ENCODE results near the gene TRIM25. TPM values are rescaled to one million over a fixed set of nuclear protein-coding genes. Genes with fewer than 3 reads are reported as not detected.

The TRIM25 gene
- total RNA-seq, 1 donor from 2014 or later = 70.0 TPM

DNA sequence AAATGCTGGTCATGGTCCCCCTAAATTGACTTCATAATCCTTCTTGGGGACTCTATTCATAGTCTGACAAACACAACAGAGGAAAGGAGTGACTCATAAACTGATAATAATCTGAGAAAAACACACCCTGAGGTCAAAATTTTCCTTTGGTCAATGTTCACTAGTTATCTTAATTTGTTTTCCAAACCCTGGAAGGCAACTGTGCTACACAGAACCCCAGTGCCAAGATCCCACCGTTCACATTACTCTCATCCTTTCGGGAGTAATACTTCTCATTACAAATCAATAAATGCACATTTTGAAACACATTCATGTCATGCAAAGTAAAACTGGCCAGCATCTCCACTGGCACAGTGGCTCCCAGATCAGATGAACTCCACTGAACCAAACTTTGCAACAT, 23.8 kb upstream of the TRIM25 start:
- H3K27ac ChIP-seq = peak overlapping the region; percentile 52
- no peaks in the 10 kb centered on the region for H3K9me3 ChIP-seq
- peaks cover 0 to 23% of the 10 kb centered on the region in 2 donors for H3K36me3 ChIP-seq
- peaks cover 22% of the 10 kb centered on the region for H3K4me1 ChIP-seq
- intact Hi-C loops (cut with DNase I) = no loop called here
- no peaks in the 10 kb centered on the region for H3K27me3 ChIP-seq
- no peak overlapping the region for H3K4me3 ChIP-seq
- TF ChIP-seq POLR2AphosphoS5 (IDR thresholded peaks at IDR 0.05; ENCODE audit: insufficient read depth in 1 of 2, low read depth in 1 of 2) = no peak
- TF ChIP-seq POLR2A (IDR thresholded peaks at IDR 0.05) = no peak
- TF ChIP-seq, protein P1, sequence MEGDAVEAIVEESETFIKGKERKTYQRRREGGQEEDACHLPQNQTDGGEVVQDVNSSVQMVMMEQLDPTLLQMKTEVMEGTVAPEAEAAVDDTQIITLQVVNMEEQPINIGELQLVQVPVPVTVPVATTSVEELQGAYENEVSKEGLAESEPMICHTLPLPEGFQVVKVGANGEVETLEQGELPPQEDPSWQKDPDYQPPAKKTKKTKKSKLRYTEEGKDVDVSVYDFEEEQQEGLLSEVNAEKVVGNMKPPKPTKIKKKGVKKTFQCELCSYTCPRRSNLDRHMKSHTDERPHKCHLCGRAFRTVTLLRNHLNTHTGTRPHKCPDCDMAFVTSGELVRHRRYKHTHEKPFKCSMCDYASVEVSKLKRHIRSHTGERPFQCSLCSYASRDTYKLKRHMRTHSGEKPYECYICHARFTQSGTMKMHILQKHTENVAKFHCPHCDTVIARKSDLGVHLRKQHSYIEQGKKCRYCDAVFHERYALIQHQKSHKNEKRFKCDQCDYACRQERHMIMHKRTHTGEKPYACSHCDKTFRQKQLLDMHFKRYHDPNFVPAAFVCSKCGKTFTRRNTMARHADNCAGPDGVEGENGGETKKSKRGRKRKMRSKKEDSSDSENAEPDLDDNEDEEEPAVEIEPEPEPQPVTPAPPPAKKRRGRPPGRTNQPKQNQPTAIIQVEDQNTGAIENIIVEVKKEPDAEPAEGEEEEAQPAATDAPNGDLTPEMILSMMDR (IDR thresholded peaks at IDR 0.05) = no peak
- no peak for DNase-seq (ENCODE audit: extremely low spot score in 2 of 2)

DNA sequence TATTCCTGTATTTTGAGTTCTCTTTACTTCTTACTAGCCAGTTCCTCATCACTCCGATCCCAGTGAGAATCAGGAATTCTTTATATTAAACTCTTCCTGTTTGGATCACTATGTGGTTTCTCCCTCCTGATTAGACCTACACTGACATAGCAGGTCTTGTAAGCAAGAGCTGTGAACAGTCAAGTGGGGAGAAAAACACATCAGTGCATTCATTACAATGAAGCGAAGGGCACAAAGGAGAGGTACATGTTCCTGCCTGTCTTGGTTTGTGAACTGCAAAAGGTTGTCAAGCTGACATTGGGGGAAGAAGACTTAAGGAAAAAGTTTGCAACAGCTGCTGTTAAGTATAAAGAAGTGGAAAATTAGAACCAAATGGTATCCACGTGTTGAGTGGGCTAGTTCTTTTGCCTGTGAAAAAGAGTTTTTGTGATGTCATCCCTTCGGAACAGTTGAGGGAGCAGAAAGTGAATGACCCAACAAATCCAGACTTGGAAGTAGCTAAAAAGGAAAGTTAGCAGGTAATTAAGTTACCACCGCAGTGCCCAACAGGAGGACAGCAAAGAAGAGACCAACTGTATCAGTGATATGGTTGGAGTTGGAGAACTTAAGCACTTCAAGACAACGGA, 23.0 kb upstream of the TRIM25 start:
- intact Hi-C loops (cut with DNase I) = no loop called here
- peaks cover 22% of the 10 kb centered on the region for H3K4me1 ChIP-seq
- H3K36me3 ChIP-seq = peaks cover 0 to 19% of the 10 kb centered on the region in 2 donors
- no peak overlapping the region for H3K4me3 ChIP-seq
- no peaks in the 10 kb centered on the region for H3K9me3 ChIP-seq
- DNase-seq (ENCODE audit: extremely low spot score in 2 of 2) = no peak
- H3K27me3 ChIP-seq = no peaks in the 10 kb centered on the region
- H3K27ac ChIP-seq = peak overlapping the region; percentile 52
- no peak for TF ChIP-seq POLR2A (IDR thresholded peaks at IDR 0.05)
- TF ChIP-seq, protein P1 (IDR thresholded peaks at IDR 0.05) = no peak
- peak in 1 of 2 donors; percentile 19 for TF ChIP-seq POLR2AphosphoS5 (IDR thresholded peaks at IDR 0.05; ENCODE audit: insufficient read depth in 1 of 2, low read depth in 1 of 2)

DNA sequence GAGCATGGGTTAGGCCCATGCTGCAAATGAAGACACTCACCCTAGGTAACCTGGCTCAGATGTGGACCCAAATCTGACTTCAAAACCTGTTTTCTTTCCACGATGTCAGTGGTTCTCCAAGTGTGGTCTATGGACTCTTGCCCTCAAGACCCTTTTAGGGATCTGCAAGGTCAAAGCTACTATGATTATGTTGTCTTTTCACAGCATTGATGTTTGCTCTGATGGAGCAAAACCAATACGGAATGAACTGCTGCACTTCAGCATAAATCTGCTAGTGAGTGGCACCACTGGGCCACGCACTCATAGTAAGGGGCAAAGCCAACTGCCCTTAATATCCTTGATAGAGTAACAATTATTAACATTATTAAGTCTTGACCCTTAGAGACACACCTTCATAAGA, 21.6 kb upstream of the TRIM25 start:
- no peak for DNase-seq (ENCODE audit: extremely low spot score in 2 of 2)
- H3K36me3 ChIP-seq = peaks cover 0 to 8% of the 10 kb centered on the region in 2 donors
- H3K4me3 ChIP-seq = no peak overlapping the region
- H3K27ac ChIP-seq = no peak overlapping the region
- H3K9me3 ChIP-seq = no peaks in the 10 kb centered on the region
- intact Hi-C loops (cut with DNase I) = no loop called here
- peaks cover 22% of the 10 kb centered on the region for H3K4me1 ChIP-seq
- no peaks in the 10 kb centered on the region for H3K27me3 ChIP-seq
- TF ChIP-seq, protein P1 (IDR thresholded peaks at IDR 0.05) = no peak
- TF ChIP-seq POLR2A (IDR thresholded peaks at IDR 0.05) = no peak
- no peak for TF ChIP-seq POLR2AphosphoS5 (IDR thresholded peaks at IDR 0.05; ENCODE audit: insufficient read depth in 1 of 2, low read depth in 1 of 2)

DNA sequence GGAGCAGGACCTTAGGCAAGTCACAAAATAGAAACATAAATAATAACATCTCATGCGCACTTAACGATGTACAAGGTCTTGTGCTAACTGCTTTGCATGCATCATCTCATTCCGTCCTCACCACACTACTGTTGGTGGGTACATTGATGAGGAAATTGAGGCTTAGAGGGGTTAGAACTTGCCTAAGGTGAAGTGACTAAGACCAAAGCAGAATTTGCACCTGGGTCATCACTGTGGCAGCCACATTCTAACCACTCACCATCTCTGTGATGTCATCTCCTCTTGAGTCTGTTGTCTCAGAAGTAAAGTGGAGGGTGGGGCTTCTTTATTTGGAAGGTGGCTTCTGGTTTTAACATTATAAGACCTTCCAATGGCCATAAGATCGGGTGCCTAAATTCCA, 20.4 kb upstream of the TRIM25 start:
- H3K27ac ChIP-seq = no peak overlapping the region
- peaks cover 0 to 8% of the 10 kb centered on the region in 2 donors for H3K36me3 ChIP-seq
- H3K27me3 ChIP-seq = no peaks in the 10 kb centered on the region
- H3K4me3 ChIP-seq = no peak overlapping the region
- intact Hi-C loops (cut with DNase I) = no loop called here
- H3K9me3 ChIP-seq = no peaks in the 10 kb centered on the region
- peaks cover 22% of the 10 kb centered on the region for H3K4me1 ChIP-seq
- TF ChIP-seq, protein P1 (IDR thresholded peaks at IDR 0.05) = no peak
- TF ChIP-seq POLR2AphosphoS5 (IDR thresholded peaks at IDR 0.05; ENCODE audit: insufficient read depth in 1 of 2, low read depth in 1 of 2) (no peak), POLR2A (IDR thresholded peaks at IDR 0.05) (no peak)
- DNase-seq (ENCODE audit: extremely low spot score in 2 of 2) = no peak

DNA sequence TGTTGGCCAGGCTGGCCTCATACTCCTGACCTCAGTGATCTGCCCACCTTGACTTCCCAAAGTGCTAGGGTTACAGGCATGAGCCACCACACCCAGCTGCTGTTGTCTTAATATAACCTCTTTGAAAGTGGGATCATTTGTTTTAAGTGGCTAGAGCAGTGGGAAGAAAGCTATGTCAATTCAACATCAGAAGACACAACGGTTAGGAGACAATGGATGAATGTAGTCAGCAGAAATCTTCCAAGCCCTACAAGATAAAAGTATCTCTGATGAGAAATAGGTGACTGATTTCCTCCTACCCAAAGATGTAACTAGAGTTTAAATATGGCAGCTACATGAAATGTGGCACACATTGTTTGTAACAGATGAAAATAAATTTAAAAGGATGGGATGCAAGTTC, 20.0 kb upstream of the TRIM25 start:
- TF ChIP-seq, protein P1 (IDR thresholded peaks at IDR 0.05) = no peak
- TF ChIP-seq POLR2AphosphoS5 (IDR thresholded peaks at IDR 0.05; ENCODE audit: insufficient read depth in 1 of 2, low read depth in 1 of 2) (no peak), POLR2A (IDR thresholded peaks at IDR 0.05) (no peak)
- DNase-seq (ENCODE audit: extremely low spot score in 2 of 2) = no peak
- Histone ChIP-seq H3K27ac (no peak overlapping the region), H3K27me3 (no peaks in the 10 kb centered on the region), H3K36me3 (peaks cover 0 to 8% of the 10 kb centered on the region in 2 donors), H3K4me3 (no peak overlapping the region), H3K4me1 (peaks cover 22% of the 10 kb centered on the region), H3K9me3 (no peaks in the 10 kb centered on the region)
- intact Hi-C loops (cut with DNase I) = no loop called here

Data from vagina (tissue), 2 donors.